Gastroesophageal sphincter (tissue), 2 donors: ENCODE data around the gene BAZ2B.

ENCODE experiments used
- EP300 ChIP-seq: sonication (generic); formaldehyde crosslinking; IDR thresholded peaks from one replicate; pipeline ENCODE4 v1.6.1; 2017; ENCODE audit warnings: antibody characterized with exemption, mild to moderate bottlenecking
- POLR2AphosphoS5 ChIP-seq: sonication (generic); formaldehyde crosslinking; IDR thresholded peaks from one replicate; pipeline ENCODE4 v1.6.1; 2017; ENCODE audit warnings: antibody characterized with exemption

DNA sequence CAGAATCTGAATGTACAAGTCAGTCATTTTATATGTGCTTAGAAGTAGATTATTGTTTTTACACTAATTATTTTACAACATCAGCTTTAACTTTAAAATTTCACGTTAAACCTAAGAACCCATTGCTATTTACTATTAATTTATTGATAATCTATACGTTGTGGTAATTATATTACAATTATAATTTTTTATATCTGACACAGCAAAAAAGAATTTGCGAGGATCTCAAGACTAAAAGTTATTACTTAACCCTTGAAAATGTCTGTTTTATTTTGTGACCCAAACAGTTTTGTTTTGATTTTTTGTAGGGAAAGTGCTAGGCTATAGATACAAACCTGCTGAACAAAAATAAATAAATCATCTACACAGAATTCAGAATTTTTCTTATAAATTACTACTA lies 30.3 kb downstream of the BAZ2B start:
- no peak for TF ChIP-seq EP300
- TF ChIP-seq POLR2AphosphoS5, result no peak
